GM12878 (cell line): ENCODE results near the gene BTBD1. TPM values are rescaled to one million over a fixed set of nuclear protein-coding genes. Genes with fewer than 3 reads are reported as not detected.

Source experiments
- ATAC-seq: fragments of 200-7000 bp; cut with Tn5 transposase; 3 replicates; pipeline ENCODE4 v1.9.1; 2020; ENCODE audit warnings: mild to moderate bottlenecking, moderate library complexity
- BruUV-seq: library from RNA; stranded (reverse); fragments of 400-500 nt; replicated peaks from 2 replicates; lab custom pipeline; 2021; lab: Mats Ljungman, UMichigan
- CTCF ChIA-PET: fragments of 300-600 bp; sonication (Branson Sonifier 250); formaldehyde crosslinking; extraction: SDS; loops from one replicate; lab custom pipeline; 2021; ENCODE audit warnings: inconsistent platforms; lab: Yijun Ruan, JAX
- POLR2A ChIA-PET: fragments of 350-600 bp; formaldehyde crosslinking; extraction: SDS; loops from one replicate; lab custom pipeline; 2021; ENCODE audit warnings: inconsistent platforms; lab: Charles Lee
- RAD21 ChIA-PET: fragments of 300-600 bp; sonication (Branson Sonifier 250); formaldehyde crosslinking; loops from one replicate; lab custom pipeline; 2023; ENCODE audit warnings: antibody characterized with exemption; ENCODE audit not compliant: unreplicated experiment; lab: Charles Lee
- SMC1A ChIA-PET: fragments of 300-600 bp; sonication (Branson Sonifier 250); formaldehyde crosslinking; loops from one replicate; lab custom pipeline; 2023; ENCODE audit not compliant: unreplicated experiment, uncharacterized antibody; lab: Charles Lee
- DNase-seq: peaks from one replicate; pipeline ENCODE4 v3.0.0-alpha.2; 2011; ENCODE audit warnings: low read depth, low spot score
- FAIRE-seq: peaks from 3 replicates; lab custom pipeline; 2011; peaks lifted over from hg19 to GRCh38; lab: Jason Lieb, UNC
- H2AFZ ChIP-seq: 2 replicates; pipeline ENCODE4 v1.6.0; 2011; ENCODE audit warnings: low read depth, low read length, control low read depth; ENCODE audit not compliant: control insufficient read depth
- H3K27ac ChIP-seq: 2 replicates; pipeline ENCODE4 v1.5.1; 2011; ENCODE audit warnings: control low read depth; ENCODE audit not compliant: control insufficient read depth, insufficient read depth
- H3K27me3 ChIP-seq, 2 experiments: replicated peaks in 1 of 2; 2 replicates each; pipeline versions ENCODE4 v1.6.0 to v1.6.1; 2011; ENCODE audit warnings: low read length in 1 of 2; ENCODE audit not compliant: control insufficient read depth in 2 of 2, insufficient read depth in 2 of 2
- H3K36me3 ChIP-seq, 2 experiments: 2 replicates each; pipeline ENCODE4 v1.5.1; 2011; ENCODE audit warnings: low read length in 1 of 2; ENCODE audit not compliant: control insufficient read depth in 2 of 2, insufficient read depth in 2 of 2
- H3K4me1 ChIP-seq: 2 replicates; pipeline ENCODE4 v1.6.1; 2011; ENCODE audit warnings: mild to moderate bottlenecking, low read length, moderate library complexity, mixed read lengths; ENCODE audit not compliant: control insufficient read depth, insufficient read depth
- H3K4me2 ChIP-seq: 2 replicates; pipeline ENCODE4 v1.6.0; 2011; ENCODE audit warnings: control low read depth; ENCODE audit not compliant: control insufficient read depth, insufficient read depth
- H3K4me3 ChIP-seq: fragments of 200-600 bp; sonication (generic); 2 replicates; pipeline ENCODE4 v1.5.1; 2016
- H3K79me2 ChIP-seq: 2 replicates; pipeline ENCODE4 v1.6.0; 2011; ENCODE audit warnings: low read length; ENCODE audit not compliant: control insufficient read depth, insufficient read depth
- H3K9ac ChIP-seq: 2 replicates; pipeline ENCODE4 v1.8.0; 2011; ENCODE audit warnings: low read length, control low read depth, mixed read lengths; ENCODE audit not compliant: control insufficient read depth, insufficient read depth
- H3K9me3 ChIP-seq: replicated peaks from 3 replicates; pipeline ENCODE4 v1.5.1; 2011; ENCODE audit warnings: mild to moderate bottlenecking, low read length; ENCODE audit not compliant: control insufficient read depth, insufficient read depth
- H4K20me1 ChIP-seq: 2 replicates; pipeline ENCODE4 v1.6.0; 2011; ENCODE audit not compliant: control insufficient read depth, insufficient read depth
- ATF2 ChIP-seq: IDR thresholded peaks from 2 replicates; pipeline ENCODE4 v1.6.1; 2012; ENCODE audit warnings: low read length, inconsistent platforms
- CBX3 ChIP-seq: fragments of 200-600 bp; sonication (generic); IDR thresholded peaks from 2 replicates; pipeline ENCODE4 v1.6.1; 2016; ENCODE audit warnings: low read depth, borderline replicate concordance
- NR2C1 ChIP-seq: fragments of 450-650 bp; IDR thresholded peaks from 2 replicates; pipeline ENCODE4 v1.6.1; 2017; ENCODE audit warnings: antibody characterized with exemption, mild to moderate bottlenecking, moderate library complexity
- PAX8 ChIP-seq: fragments of 450-650 bp; IDR thresholded peaks from 2 replicates; pipeline ENCODE4 v1.6.1; 2017; ENCODE audit warnings: mild to moderate bottlenecking, moderate library complexity
- POLR2A ChIP-seq: IDR thresholded peaks from 2 replicates; pipeline ENCODE4 v1.6.1; 2011; ENCODE audit warnings: low read depth, mild to moderate bottlenecking, low read length
- POLR2AphosphoS2 ChIP-seq: IDR thresholded peaks from 2 replicates; pipeline ENCODE4 v1.6.1; 2011; ENCODE audit warnings: low read depth, mild to moderate bottlenecking, low read length, improper control_type of control experiment, moderate library complexity
- RAD51 ChIP-seq: fragments of 450-650 bp; IDR thresholded peaks from 2 replicates; pipeline ENCODE4 v1.6.1; 2016; ENCODE audit warnings: moderate library complexity, mild to moderate bottlenecking, inconsistent platforms
- RFX5 ChIP-seq: IDR thresholded peaks from 2 replicates; pipeline ENCODE4 v1.6.1; 2011; ENCODE audit warnings: low read depth, low read length, improper control_type of control experiment
- STAT3 ChIP-seq: IDR thresholded peaks from 2 replicates; pipeline ENCODE4 v1.6.1; 2011; ENCODE audit warnings: low read depth, low read length, improper control_type of control experiment
- WGBS: methylation state at CpG from one replicate; pipeline ENCODE4 v1.1.6; 2016; ENCODE audit warnings: low lambda C conversion rate; ENCODE audit not compliant: insufficient replicate concordance, insufficient coverage; ENCODE audit errors: missing lambda C conversion rate; 5-methylcytosine and 5-hydroxymethylcytosine counted together
- in situ Hi-C: fragments of 300-500 bp; cut with MboI; formaldehyde crosslinking; loops from 9 replicates; pipeline ENCODE4 v1.14.3; 2018; ENCODE audit warnings: mixed read lengths
- intact Hi-C: fragments of 100-400 bp; cut with micrococcal nuclease; formaldehyde crosslinking; loops from one replicate; pipeline ENCODE4 v1.14.2; 2022; ENCODE audit not compliant: unreplicated experiment
- polyA plus RNA-seq, 11 experiments: library from polyadenylated mRNA; depleted of rRNA in 4 of 11; unstranded in 6 of 11; stranded (reverse) in 5 of 11; fragments of >200 nt; fragmentation: Nextera tagmentation in 4 of 11; fragmentation: Illumina TruSeq in 1 of 11; extraction: Ambion mirVana in 4 of 11; extraction: Trizol in 1 of 11; gene quantifications; 1 replicate in 1 of 11; 2 replicates in 10 of 11; pipeline versions ENCODE4 v1.2.1 to v1.2.3, GENCODE V29; 2011 to 2016; ENCODE audit warnings: inconsistent platforms in 2 of 11, missing spikeins in 2 of 11, low read depth in 1 of 11
- total RNA-seq, 4 experiments: library from RNA; depleted of rRNA in 3 of 4; stranded (reverse); fragments of >200 nt in 3 of 4; fragmentation: Illumina TruSeq in 1 of 4; extraction: Trizol in 1 of 4; gene quantifications; 2 replicates each; pipeline versions ENCODE4 v1.2.1 to v1.2.3, GENCODE V29; 2013 to 2021

The BTBD1 gene
- total and polyA plus RNA-seq, 10 of the 15 experiments (the other 5 are each of a cell fraction or from before 2014, with no cell fraction given): 17.5 to 90.4 (median 73.1) TPM

GRCh38 chr15:83110381-83110780 lies 43.3 kb upstream of the BTBD1 start:
- Histone ChIP-seq H3K79me2 (no peaks in the 10 kb centered on the region; the same call in 1 of the 2 replicates), H3K36me3 (peaks cover 0 to 1% of the 10 kb centered on the region in 2 experiments; a peak in 2 of 4 replicates), H3K27ac (no peak overlapping the region), H3K4me3 (no peak overlapping the region), H3K9ac (no peak overlapping the region), H2AFZ (no peak overlapping the region), H3K27me3 (no peaks in the 10 kb centered on the region), H3K4me2 (no peak overlapping the region), H3K9me3 (no peaks in the 10 kb centered on the region), H3K4me1 (peaks cover 20% of the 10 kb centered on the region), H4K20me1 (no peaks in the 10 kb centered on the region)
- WGBS: 61% methylated on average over 3 of the region's 3 CpGs
- intact Hi-C loops: no loop called here
- RAD21 ChIA-PET: no interaction called here
- in situ Hi-C loops: loop anchor here (5.0 kb wide), 1 partner anchor 52 kb away; no protein-coding TSS in a partner anchor
- no peak for FAIRE-seq
- no TSS peak for BruUV-seq
- SMC1A ChIA-PET: no interaction called here
- POLR2A ChIA-PET: no interaction called here
- no peak for DNase-seq
- TF ChIP-seq RAD51 (no peak), POLR2A (no peak), PAX8 (no peak), STAT3 (no peak), CBX3 (no peak), POLR2AphosphoS2 (no peak), RFX5 (no peak), NR2C1 (no peak), ATF2 (no peak)
- CTCF ChIA-PET: no interaction called here
- no peak for ATAC-seq
